Inflammatory macrophage treated with lipopolysaccharide for 4 hours (primary cell): ENCODE measurements around the gene GRP.
A peak's percentile ranks its signal among the peaks of the same experiment; 100 is the strongest.

Experiments
- DNase-seq: peaks from one replicate; pipeline ENCODE4 v3.0.0-alpha.2; 2020

Gene GRP

DNA sequence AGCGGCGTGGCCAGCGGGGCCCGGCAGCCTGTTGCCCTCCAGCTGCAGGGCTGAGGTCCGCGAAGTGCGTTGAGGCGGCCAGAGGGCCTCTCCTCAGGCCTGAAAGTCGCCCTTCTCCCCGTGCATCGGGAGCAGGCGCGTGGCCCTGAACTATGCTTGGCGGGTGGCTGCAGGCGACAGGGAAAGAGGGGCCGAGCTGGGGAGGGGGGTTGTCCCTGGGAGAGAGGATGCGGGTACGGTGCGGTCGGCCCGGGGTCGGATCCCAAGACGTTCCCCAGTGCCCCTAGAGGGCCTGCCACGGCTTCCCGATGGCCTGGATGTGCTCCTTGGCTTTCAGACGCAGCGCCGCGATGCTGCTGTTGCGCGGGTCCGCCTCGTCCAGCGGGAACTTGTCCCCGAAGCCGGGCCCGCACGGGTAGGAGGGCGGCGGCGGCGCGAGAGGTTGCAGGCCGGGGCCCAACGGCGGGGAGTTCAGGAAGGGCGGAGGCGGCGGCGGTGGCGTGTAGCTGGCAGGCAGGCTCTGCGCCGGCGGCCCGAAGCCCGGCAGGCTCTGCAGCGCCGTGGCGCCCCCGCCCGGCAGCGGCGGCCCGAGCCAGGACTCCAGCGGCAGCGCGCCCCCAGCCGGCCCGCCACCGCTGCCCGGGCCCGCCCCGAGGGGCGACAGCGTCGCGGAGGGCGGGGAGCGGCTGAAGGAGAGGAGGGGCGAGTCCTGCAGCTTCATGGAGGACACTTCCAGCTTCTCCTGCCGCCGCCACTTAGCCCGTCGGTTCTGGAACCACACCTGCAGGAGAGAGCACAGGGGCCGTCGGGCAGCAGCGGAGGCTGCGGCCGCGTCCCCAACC lies 49.0 kb downstream of the GRP start:
- DNase-seq = no peak

DNA sequence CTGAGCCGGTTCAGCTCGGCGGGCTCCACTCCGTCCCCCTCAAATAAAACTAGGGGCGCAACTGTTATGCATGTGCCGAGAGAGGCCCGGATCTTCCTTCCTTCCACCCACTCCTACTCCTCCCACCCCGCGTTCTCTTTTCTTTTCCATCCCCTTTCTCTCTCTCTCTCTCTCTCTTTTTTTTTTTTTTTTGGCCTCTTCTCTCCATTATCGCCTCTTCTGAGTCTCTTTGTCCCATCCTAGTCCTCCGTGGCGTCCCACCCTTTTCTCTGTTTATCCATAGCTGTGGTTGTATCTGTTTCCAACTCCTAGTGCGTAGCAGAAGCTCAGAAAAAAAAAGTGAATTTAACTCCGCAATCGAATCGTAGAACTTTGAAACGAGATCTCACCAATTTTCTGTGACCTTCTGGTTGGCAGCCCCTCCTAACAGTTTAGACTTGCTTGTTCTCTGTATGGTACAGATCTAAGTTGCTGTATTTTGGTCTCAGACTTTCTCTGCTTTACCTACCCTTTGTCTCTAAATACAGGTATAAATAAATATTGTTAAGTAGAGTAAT lies 49.7 kb downstream of the GRP start:
- no peak for DNase-seq

DNA sequence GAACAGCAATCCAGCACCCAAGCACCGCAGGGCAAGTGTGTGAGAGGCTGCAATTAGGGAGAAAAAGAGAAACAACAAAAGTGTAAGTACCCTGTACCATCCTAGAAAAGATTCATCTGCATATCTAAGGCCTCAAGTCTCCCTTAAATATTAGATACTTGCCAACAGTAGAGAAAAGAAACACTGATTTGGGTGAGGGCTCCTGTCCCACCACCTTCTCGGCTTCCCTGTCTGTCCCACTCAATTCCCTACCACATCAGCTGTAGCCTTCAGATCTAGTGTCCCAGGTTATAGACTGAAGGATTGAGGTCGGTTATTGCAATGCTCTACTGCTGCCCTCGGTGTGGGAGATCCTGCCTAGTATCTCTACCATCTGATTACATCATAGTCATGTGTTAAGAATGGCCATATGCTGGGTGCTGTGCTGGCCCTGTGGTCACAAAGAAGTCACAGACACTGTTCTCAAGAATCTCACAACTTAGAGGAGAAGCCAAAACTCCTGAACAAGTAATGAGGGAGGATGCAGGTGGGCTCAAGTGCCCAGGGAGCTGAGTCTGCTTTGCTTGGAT lies 50.8 kb downstream of the GRP start:
- DNase-seq = no peak

DNA sequence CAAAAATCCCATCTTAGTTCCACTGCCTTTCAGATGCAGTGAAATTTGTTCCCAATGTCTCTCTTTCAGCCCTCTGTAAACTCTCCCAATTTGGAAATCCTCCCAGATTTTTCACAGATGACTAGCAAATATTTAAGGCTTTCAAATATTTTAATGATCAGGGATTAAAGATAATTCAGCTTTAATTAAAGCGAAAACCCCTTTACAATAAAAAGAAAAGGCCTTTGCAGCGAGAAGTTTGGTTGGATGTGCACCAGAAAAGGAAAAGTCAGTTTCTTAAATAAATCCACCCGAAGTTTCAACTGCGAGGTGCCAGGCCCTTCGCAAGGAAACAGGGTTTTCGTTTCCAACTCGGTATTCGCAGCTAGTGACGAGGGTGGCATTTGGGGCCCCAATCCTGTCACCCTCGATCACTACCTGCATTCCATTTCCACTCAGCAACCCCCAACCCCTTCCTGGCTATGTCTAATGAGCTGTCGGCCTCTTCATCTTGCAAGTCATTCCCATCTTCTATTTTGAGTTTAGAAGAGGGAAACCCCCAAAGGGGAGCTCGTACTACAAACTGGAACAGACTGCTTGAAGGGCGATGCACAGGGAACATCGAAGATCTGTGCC lies 51.8 kb downstream of the GRP start:
- DNase-seq = no peak

DNA sequence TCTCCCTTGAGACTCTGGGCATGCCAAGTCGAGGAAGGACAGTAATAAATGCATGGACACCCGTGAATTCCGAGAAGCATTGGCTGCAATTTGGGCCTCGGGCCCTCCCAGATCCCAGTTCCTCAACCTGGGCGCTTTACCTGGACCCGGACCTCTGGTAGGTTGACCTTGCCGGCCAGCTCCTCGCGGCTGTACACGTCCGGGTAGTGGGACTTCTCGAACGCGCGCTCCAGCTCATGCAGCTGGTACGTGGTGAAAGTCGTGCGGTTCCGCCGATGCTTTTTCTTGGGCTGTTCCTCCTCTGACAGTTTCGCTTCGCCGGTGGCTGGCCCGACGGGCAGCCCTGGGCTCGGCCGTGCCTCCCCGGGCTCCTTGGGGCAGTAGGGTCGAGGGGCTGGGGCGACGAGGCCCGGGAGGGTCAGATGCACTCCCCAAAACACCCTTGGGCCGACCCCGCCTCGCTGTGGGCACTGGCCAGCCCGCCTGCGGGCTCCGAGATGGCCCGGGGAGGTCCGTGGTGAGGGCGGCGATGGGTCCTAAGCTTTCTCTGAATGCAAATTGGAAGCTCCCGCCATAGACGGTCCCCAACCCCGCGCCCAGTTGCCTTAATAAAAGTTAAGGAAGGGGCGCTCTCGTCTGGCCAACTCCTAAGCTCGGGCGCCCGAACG lies 52.4 kb downstream of the GRP start:
- peak; percentile 18 for DNase-seq

DNA sequence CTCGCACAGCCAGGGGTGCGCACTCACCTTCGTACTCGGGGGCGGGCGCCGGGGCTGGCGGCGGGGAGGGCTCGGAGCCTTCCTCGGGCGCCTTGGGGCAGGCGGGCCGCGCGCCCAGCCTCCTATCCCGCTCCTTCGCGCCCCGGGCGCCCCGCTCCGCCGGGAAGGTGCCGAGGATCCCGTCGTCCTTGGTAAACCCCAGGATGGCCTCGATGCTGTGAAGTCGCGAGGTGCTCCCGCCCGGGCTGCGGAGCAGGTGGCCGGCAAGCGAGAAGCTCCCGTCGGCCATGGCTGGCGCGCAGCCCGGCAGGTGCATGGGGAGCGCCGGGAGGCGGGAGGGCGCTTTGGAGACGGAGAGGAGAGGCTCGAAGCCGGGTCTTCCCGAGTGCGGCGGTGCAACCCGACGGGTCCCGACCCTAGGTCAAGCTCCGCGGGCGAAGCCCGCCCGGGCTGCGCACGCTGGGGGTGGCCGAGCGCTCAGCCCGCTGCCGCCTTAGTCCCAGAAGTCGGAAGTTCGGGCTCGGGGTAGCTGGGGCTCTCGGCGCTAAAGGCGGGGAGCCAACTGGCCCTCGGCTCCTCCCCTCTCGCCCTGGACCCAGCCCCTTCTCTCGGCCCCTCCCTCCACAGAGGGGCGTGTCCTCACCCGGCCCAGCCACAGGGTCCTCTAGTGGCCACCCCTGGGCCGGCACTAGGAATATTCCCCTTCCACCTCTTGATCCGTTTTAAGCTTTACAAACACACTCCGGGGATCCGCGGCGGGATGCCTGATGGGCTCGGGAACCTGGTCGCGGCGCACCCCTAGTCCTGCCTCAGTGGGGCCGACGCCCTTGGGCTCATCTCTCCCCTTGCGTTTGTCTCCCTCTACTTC lies 53.2 kb downstream of the GRP start, which contains the start of gene RAX:
RAX (minus strand) TSS at position 564 of the 868 bp plus-strand sequence; CDS start at position 316, 248 bp downstream.
- DNase-seq = peak; percentile 5

DNA sequence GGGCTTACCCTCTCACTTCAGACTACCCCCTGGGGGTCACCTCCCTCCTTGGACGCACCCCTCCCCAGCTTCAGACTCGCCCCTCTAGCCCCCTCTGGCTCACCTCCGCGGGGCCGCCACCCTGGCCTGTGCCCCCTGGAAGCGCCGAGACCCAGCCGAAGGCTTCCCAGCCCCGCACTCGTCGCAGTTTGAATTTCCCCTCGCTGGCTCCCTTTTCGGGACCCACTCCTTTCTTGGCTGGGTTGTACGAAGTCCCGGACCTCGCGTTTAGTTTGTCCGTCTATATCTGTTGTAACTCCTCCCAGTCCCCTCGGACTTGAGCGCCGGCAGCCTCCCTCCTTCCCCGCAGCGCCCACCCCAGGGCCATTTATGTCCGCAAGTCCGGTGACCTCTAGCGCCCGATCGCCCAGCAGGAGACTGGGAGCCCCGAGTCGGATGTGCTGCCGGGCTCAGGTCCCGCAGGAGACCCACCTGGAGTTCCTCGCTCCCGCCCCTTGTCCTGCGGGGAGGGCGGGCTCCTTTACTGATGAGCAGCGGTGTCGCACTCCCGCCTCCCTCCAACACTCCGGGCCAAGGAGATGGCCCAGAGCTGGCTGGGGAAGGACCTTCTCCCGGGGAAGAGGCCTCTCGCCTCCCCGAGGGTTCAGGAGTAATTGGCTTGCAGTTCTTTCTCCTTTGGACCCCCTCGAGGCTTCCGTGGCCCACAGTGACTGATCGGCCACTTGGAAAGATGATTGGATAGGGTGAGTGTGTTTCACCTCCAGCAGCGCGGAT lies 54.0 kb downstream of the GRP start:
- no peak for DNase-seq

DNA sequence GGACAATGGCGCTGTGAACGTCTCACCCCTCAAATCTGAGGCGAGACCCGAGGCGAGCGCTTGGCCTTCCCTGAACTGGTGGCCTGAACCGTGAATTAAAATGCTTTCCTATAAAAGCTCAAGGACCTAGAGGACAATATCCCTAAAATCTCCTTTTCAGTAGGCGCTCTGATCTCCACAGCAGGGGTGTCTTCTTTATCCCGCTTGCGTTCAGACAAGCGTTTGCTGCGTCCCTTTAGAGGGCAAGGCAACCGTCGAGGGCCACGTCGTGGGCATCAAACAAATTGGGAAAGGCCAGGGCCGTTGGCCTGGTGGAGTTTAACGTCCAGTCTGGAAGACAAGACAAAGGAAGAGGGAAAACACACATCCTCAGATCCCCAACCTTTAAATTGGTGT lies 54.6 kb downstream of the GRP start:
- DNase-seq = no peak

DNA sequence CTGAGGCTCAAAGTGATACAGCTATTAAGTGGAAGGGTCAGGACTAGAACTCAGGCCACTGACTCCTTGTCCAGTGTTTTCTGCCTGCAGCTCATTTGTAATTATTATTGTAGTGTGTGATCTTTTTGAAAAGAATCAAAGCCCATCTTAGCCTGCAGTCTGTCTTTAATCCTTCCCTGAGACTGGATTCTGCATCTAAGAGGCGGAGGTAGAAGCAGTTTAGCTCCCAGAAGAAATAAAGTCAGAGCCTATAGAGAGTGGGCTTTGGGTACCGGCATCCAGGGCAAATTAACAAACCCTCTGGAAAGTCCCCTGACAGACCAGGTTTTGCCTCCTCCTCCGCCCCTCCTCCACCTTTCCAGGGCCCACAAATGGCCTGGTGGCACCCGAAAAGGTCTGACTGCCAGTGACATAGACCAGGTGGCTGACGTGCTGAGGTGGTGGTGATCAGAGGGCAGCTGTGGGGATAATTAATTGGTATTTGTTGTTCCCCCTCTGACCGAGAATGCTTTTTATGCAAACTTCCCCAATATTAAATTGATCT lies 55.5 kb downstream of the GRP start:
- no peak for DNase-seq

DNA sequence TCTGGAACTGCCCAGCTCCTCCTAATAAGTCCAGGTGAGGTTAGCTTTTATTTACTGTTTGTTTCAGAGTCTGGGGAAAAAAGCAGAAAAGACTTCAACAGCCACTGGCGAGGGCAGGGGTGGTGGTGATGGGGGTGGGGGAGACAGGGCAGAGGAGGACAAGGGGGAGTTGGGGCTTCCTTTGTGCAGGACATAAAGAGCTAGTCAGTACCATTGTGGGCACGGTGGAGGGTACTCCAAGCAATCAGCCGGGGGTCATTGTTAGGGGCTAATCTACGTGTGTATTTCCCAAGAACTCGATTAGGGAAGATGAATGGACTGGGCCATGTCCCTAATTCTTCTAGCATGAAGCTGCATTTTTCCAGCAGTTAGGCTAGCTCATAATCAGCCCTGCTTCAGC lies 56.1 kb downstream of the GRP start:
- DNase-seq = no peak

DNA sequence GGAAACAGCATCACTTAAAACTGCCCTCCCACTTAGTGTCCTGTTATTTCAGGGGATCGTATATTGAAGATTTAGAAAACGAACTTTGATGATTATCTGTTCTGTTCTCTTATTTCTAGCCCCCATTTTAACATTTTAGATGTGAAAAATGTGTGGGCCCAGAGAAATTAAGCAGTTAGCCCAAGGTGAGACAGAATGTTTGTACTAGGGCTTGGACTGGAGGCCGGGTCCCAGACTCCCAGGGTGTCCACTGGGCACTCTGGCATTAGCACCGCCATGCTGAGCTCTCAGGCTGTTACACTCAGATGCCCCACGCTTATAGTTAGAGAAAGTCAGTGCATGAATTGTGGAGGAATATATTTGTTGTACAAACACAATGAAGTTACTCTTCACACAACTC lies 58.8 kb downstream of the GRP start:
- DNase-seq = no peak

DNA sequence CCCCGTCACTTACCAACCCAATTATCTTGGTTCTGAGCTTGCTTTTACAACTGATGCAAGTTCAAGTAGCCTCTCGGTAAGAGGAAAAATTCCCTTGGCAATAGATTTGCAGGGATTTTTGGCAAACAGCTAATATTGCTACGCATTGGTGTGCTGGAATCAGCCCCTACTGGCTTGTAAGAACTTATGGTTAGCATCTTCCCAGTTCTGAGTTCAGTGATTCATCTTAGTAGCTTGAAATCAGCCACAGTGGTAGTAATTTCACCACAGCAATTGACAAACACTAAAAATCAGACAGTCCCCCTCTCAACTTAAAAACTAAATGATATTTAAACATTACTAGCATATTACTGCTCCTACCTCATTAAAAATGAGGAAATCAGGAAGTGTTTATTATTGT lies 59.2 kb downstream of the GRP start:
- DNase-seq = no peak

DNA sequence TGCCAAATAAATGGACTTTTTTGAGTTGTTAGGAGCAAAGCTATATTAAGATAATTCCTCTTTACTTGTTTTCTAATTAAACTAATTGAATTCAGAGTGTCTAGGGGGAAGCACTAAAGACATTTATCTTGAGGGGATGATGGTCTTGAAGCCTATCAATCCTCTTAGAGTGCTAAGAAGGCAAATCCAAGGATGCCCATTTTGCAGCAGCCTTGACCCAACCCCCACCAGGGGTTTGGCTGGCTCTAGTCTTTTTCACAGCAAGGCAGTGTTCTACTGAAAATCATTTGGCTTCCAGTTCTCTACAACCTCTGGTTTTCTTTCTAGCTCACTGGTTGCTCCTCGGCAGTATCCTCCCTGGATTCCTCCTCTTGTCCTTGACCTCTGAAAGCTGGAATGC lies 59.8 kb downstream of the GRP start:
- no peak for DNase-seq
